Testis (tissue), 2 donors: Measurements from ENCODE around the gene GNAI1.

ENCODE experiments used
- POLR2A ChIP-seq: fragments of 450-650 bp; IDR thresholded peaks from one replicate; pipeline ENCODE4 v1.6.1; 2017; ENCODE audit warnings: antibody characterized with exemption, mild to moderate bottlenecking, moderate library complexity
- TF ChIP-seq, protein P1 (sequence below), 3 experiments: fragments of 450-650 bp in 2 of 3; fragments of 200-600 bp in 1 of 3; sonication (generic) in 1 of 3; IDR thresholded peaks; one replicate each; pipeline ENCODE4 v1.5.1; 2016 to 2019; ENCODE audit warnings: antibody characterized with exemption in 3 of 3, mild to moderate bottlenecking in 2 of 3, moderate library complexity in 1 of 3

DNA sequence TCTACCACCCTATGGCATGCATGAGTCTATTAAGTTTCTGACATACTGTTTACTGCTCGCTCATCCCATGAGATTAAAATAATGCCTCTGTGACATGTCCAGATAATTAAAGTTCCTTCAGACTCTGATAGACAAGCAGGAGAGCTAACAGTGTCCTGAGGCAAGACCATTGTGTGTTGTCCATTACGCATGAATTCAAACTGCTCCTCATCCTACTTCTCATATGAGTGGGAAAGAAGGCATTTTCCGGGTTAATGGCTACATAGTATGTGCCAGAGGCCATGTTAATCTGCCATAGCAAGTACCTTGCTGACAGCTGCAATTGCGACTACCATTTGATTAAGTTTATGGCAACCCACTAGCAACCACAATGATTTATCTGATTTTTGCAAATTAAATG lies 113.3 kb downstream of the GNAI1 start:
- TF ChIP-seq POLR2A = no peak
- TF ChIP-seq, protein P1, sequence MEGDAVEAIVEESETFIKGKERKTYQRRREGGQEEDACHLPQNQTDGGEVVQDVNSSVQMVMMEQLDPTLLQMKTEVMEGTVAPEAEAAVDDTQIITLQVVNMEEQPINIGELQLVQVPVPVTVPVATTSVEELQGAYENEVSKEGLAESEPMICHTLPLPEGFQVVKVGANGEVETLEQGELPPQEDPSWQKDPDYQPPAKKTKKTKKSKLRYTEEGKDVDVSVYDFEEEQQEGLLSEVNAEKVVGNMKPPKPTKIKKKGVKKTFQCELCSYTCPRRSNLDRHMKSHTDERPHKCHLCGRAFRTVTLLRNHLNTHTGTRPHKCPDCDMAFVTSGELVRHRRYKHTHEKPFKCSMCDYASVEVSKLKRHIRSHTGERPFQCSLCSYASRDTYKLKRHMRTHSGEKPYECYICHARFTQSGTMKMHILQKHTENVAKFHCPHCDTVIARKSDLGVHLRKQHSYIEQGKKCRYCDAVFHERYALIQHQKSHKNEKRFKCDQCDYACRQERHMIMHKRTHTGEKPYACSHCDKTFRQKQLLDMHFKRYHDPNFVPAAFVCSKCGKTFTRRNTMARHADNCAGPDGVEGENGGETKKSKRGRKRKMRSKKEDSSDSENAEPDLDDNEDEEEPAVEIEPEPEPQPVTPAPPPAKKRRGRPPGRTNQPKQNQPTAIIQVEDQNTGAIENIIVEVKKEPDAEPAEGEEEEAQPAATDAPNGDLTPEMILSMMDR (IDR thresholded peaks at IDR 0.05) = no peak
